Stomach (tissue), 9 donors: Measurements from ENCODE around the gene C1orf141. TPM values are rescaled to one million over a fixed set of nuclear protein-coding genes. Genes with fewer than 3 reads are reported as not detected.

Experiments
- DNase-seq, 2 donors: peaks; one replicate each; pipeline versions ENCODE4 v3.0.0 to v3.0.0-alpha.2; 2013 to 2019
- H3K27ac ChIP-seq, 5 donors: fragments of 200-600 bp in 4 of 5; sonication (generic) in 4 of 5; one replicate each; pipeline ENCODE4 v1.5.1; 2013 to 2019; ENCODE audit warnings: mild to moderate bottlenecking in 1 of 5, moderate library complexity in 1 of 5
- H3K27me3 ChIP-seq, 3 donors: fragments of 200-600 bp; sonication (generic); one replicate each; pipeline ENCODE4 v1.5.1; 2017 to 2019; ENCODE audit warnings: mixed run types in 1 of 3
- H3K36me3 ChIP-seq, 4 donors: fragments of 200-600 bp; sonication (generic); 1 replicate in 3 of 4; 2 replicates in 1 of 4; pipeline ENCODE4 v1.5.1; 2016 to 2019
- H3K4me1 ChIP-seq, 4 donors: fragments of 200-600 bp; sonication (generic); one replicate each; pipeline ENCODE4 v1.5.1; 2016 to 2019
- H3K4me3 ChIP-seq, 4 donors: fragments of 200-600 bp; sonication (generic) in 3 of 4; one replicate each; pipeline ENCODE4 v1.5.1; 2016 to 2019; ENCODE audit warnings: mild to moderate bottlenecking in 1 of 4
- H3K9me3 ChIP-seq, 4 donors: fragments of 200-600 bp; sonication (generic); one replicate each; pipeline ENCODE4 v1.5.1; 2016 to 2019
- EP300 ChIP-seq: sonication (generic); formaldehyde crosslinking; IDR thresholded peaks from one replicate; pipeline ENCODE4 v1.6.1; 2017; ENCODE audit warnings: antibody characterized with exemption
- POLR2A ChIP-seq, 4 donors: fragments of 450-650 bp; IDR thresholded peaks; one replicate each; pipeline ENCODE4 v1.6.1; 2016; ENCODE audit warnings: antibody characterized with exemption in 4 of 4, control low read depth in 2 of 4, mild to moderate bottlenecking in 1 of 4, moderate library complexity in 1 of 4
- POLR2AphosphoS5 ChIP-seq, 3 donors: sonication (generic); formaldehyde crosslinking; IDR thresholded peaks; one replicate each; pipeline ENCODE4 v1.6.1; 2016; ENCODE audit warnings: antibody characterized with exemption in 3 of 3
- WGBS, 5 donors: extraction: QIAGEN DNeasy Blood & Tissue Kit in 3 of 5; methylation state at CpG; one replicate each; pipeline versions ENCODE4 v1.1.5 to v1.1.7; 2013 to 2018; 5-methylcytosine and 5-hydroxymethylcytosine counted together
- intact Hi-C: fragments of 100-400 bp; cut with DNase I; formaldehyde crosslinking; loops from one replicate; pipeline ENCODE4 v1.15.1; 2023; ENCODE audit warnings: low total_unique reads
- polyA plus RNA-seq, 3 donors: library from polyadenylated mRNA; stranded (reverse); fragments of 200-250 nt; gene quantifications; one replicate each; pipeline ENCODE4 v1.2.3, GENCODE V29; 2013
- total RNA-seq, 5 donors: library from RNA; depleted of rRNA; stranded (reverse); fragments of >200 nt; gene quantifications; one replicate each; pipeline versions ENCODE4 v1.1.0 to v1.2.3, GENCODE V29; 2014 to 2016
- TF ChIP-seq, protein P1 (sequence below), 7 experiments: fragments of 450-650 bp in 4 of 7; fragments of 200-600 bp in 3 of 7; sonication (generic) in 3 of 7; IDR thresholded peaks; one replicate each; pipeline ENCODE4 v1.5.1; 2016 to 2019; ENCODE audit warnings: antibody characterized with exemption in 7 of 7, control low read depth in 2 of 7, mild to moderate bottlenecking in 1 of 7
- donor health status: healthy with polysubstance abuse.
- donor health status: Bipolar disorder and iron deficiency.
- donor health status: healthy.

The C1orf141 gene
- total and polyA plus RNA-seq, 8 donors: not detected

DNA sequence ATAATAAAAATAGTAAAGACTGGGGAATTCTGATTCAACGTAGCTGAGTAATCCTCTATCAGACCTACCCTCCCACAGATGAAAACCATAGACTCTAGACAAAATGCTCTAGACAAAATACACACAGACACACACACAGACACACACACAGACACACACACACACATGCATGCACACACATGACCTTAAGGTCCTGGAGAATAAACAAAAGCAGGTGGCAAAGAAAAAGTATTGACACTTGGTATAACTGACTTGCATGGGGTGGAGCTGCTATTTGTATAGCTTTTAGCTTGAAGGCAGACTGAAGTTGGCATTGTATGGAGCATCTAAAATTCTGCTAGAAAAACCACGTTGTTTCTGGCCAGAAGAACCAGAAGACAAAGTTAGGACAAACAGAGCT lies 29.3 kb downstream of the C1orf141 start:
- DNase-seq: peak in 1 of 2 donors; percentile 35
- intact Hi-C loops: no loop called here
- Histone ChIP-seq H3K4me3 (no peak overlapping the region), H3K4me1 (no peaks in the 10 kb centered on the region), H3K36me3 (no peaks in the 10 kb centered on the region), H3K9me3 (no peaks in the 10 kb centered on the region), H3K27ac (no peak overlapping the region), H3K27me3 (no peaks in the 10 kb centered on the region)
- no peak for TF ChIP-seq POLR2A (IDR thresholded peaks at IDR 0.05)
- TF ChIP-seq, protein P1, sequence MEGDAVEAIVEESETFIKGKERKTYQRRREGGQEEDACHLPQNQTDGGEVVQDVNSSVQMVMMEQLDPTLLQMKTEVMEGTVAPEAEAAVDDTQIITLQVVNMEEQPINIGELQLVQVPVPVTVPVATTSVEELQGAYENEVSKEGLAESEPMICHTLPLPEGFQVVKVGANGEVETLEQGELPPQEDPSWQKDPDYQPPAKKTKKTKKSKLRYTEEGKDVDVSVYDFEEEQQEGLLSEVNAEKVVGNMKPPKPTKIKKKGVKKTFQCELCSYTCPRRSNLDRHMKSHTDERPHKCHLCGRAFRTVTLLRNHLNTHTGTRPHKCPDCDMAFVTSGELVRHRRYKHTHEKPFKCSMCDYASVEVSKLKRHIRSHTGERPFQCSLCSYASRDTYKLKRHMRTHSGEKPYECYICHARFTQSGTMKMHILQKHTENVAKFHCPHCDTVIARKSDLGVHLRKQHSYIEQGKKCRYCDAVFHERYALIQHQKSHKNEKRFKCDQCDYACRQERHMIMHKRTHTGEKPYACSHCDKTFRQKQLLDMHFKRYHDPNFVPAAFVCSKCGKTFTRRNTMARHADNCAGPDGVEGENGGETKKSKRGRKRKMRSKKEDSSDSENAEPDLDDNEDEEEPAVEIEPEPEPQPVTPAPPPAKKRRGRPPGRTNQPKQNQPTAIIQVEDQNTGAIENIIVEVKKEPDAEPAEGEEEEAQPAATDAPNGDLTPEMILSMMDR (IDR thresholded peaks at IDR 0.05): no peak
- TF ChIP-seq POLR2AphosphoS5 (IDR thresholded peaks at IDR 0.05): no peak
- WGBS, 5 donors: 25 to 44% (median 35%) methylated on average over 2 of the region's 2 CpGs

DNA sequence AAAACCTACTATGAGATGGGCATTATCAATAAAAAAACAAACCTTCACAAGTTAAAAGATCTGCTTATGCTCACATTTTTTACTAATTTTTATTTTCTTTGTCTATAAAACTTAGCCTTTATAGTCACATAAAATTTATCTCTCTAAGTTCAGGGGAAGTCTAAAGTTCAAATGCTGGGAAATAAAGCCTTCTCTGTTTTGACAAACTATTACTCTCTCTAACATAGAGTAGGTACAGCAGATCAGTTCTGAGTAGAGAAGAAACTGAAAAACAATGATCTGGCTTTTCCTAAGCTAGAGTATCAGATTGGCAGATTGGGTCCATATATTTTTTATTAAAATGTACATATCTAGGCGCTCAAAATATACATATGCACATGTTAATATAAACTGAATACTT lies 31.2 kb downstream of the C1orf141 start:
- DNase-seq: no peak
- H3K4me1 ChIP-seq: no peaks in the 10 kb centered on the region
- no peak overlapping the region for H3K4me3 ChIP-seq
- H3K27ac ChIP-seq: no peak overlapping the region
- TF ChIP-seq EP300: no peak
- TF ChIP-seq, protein P1 (IDR thresholded peaks at IDR 0.05): no peak
- no peak for TF ChIP-seq POLR2A (IDR thresholded peaks at IDR 0.05)
- no peak for TF ChIP-seq POLR2AphosphoS5 (IDR thresholded peaks at IDR 0.05)
- no peaks in the 10 kb centered on the region for H3K27me3 ChIP-seq
- intact Hi-C loops: no loop called here
- WGBS, 5 donors: 66 to 88% (median 70%) methylated on average over 1 of the region's 1 CpG
- H3K36me3 ChIP-seq: no peaks in the 10 kb centered on the region
- H3K9me3 ChIP-seq: no peaks in the 10 kb centered on the region

DNA sequence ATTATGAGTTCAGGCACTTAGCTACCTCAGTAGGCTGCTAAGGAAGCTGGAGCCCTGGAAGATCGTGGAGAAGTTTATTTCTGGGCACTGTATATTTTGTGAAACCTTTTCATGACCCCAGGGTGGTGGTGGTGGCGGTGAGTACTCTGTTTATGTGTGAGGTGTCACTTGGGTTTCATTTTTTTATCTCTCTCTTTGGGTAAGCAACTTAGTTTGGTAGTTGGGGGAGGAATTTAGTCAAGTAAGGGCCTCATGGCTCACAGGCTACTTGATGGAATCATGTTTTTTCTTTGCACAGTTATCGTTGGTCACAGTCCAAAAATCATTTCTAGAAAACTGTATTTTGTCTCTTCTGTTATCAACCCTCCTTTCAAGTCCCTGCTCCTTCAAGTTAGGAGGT lies 33.9 kb downstream of the C1orf141 start:
- TF ChIP-seq, protein P1 (IDR thresholded peaks at IDR 0.05): no peak
- TF ChIP-seq EP300 (no peak), POLR2AphosphoS5 (IDR thresholded peaks at IDR 0.05) (no peak), POLR2A (IDR thresholded peaks at IDR 0.05) (no peak)
- WGBS, 5 donors: 32 to 40% (median 38%) methylated on average over 3 of the region's 3 CpGs
- H3K36me3 ChIP-seq: no peaks in the 10 kb centered on the region
- H3K27me3 ChIP-seq: no peaks in the 10 kb centered on the region
- no peak for DNase-seq
- no peaks in the 10 kb centered on the region for H3K9me3 ChIP-seq
- H3K27ac ChIP-seq: no peak overlapping the region
- H3K4me3 ChIP-seq: no peak overlapping the region
- intact Hi-C loops: no loop called here
- H3K4me1 ChIP-seq: no peaks in the 10 kb centered on the region

DNA sequence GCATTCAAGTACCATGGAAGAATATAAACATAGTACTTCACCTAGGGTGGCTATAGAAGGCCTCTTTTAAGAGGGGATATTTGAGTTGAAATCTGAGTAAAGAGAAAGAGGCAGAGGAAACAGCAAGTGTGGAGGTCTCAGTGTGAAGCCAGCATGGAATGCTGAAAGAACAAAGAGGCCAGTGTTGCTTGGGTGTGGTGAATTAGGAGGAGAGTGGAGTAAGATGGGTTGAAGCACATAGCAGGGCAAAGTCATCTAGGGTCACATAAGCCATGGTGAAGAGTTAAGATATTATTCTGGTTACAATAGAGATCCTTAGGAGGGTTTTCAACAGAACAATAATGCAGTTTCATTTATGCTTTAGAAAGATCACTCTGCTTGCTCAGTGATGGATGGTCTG lies 37.5 kb downstream of the C1orf141 start:
- TF ChIP-seq, protein P1 (IDR thresholded peaks at IDR 0.05): no peak
- TF ChIP-seq POLR2AphosphoS5 (IDR thresholded peaks at IDR 0.05): no peak
- TF ChIP-seq EP300: no peak
- TF ChIP-seq POLR2A (IDR thresholded peaks at IDR 0.05): no peak
- no peaks in the 10 kb centered on the region for H3K4me1 ChIP-seq
- no peak overlapping the region for H3K27ac ChIP-seq
- DNase-seq: no peak
- H3K4me3 ChIP-seq: no peak overlapping the region
- no peaks in the 10 kb centered on the region for H3K36me3 ChIP-seq
- H3K9me3 ChIP-seq: no peaks in the 10 kb centered on the region
- intact Hi-C loops: no loop called here
- no peaks in the 10 kb centered on the region for H3K27me3 ChIP-seq
